GM13977 (cell line): ENCODE data around the gene GULP1.
A peak's percentile ranks its signal among the peaks of the same experiment; 100 is the strongest.

Experiments
- DNase-seq: peaks from one replicate; pipeline ENCODE4 v3.0.0; 2012; ENCODE audit warnings: low spot score
- CTCF ChIP-seq: IDR thresholded peaks from 2 replicates; pipeline ENCODE4 v1.5.1; 2012; ENCODE audit warnings: mild to moderate bottlenecking, control low read depth; ENCODE audit not compliant: insufficient read depth; ENCODE audit errors: extremely low read depth, missing control alignments
- in situ Hi-C: fragments of 300-500 bp; cut with MboI; formaldehyde crosslinking; loops from one replicate; pipeline ENCODE4 v1.12.0; 2022; ENCODE audit warnings: low sequenced_read_pairs, low pct_unique_long_range_greater_than_20kb, mixed read lengths, inconsistent platforms; ENCODE audit not compliant: unreplicated experiment

The GULP1 gene

GRCh38 chr2:188360485-188361263, 69.0 kb downstream of the GULP1 start:
- TF ChIP-seq CTCF: no peak
- DNase-seq: no peak
- in situ Hi-C loops: no loop called here

- in situ Hi-C loops: no loop called here
- no peak for DNase-seq
- no peak for TF ChIP-seq CTCF
These were observed 72.5 kb downstream of the GULP1 start for GRCh38 chr2:188364033-188364630.

GRCh38 chr2:188365058-188365641, 73.5 kb downstream of the GULP1 start:
- in situ Hi-C loops: no loop called here

GRCh38 chr2:188367164-188367563, 75.5 kb downstream of the GULP1 start:
- DNase-seq: no peak
- in situ Hi-C loops: no loop called here
- no peak for TF ChIP-seq CTCF

More at GRCh38 chr2:188365058-188365641, 73.5 kb downstream of the GULP1 start:
- TF ChIP-seq CTCF: no peak
- no peak for DNase-seq

- in situ Hi-C loops: no loop called here
- peak; percentile 63 for TF ChIP-seq CTCF
- peak; percentile 15 for DNase-seq
These were observed 77.7 kb downstream of the GULP1 start for GRCh38 chr2:188369365-188369764.

GRCh38 chr2:188378371-188378950, 86.8 kb downstream of the GULP1 start:
- TF ChIP-seq CTCF: no peak
- no peak for DNase-seq
- in situ Hi-C loops: no loop called here
